Spleen (tissue), 11 donors: ENCODE data around the gene PPP6R3. TPM values are rescaled to one million over a fixed set of nuclear protein-coding genes. Genes with fewer than 3 reads are reported as not detected.

Source experiments
- DNase-seq: peaks from one replicate; pipeline ENCODE4 v3.0.0-alpha.2; 2020
- H3K27ac ChIP-seq, 8 donors: fragments of 200-600 bp; sonication (generic) in 7 of 8; 1 replicate in 4 of 8; 2 replicates in 4 of 8; pipeline versions ENCODE4 v1.5.0 to v1.8.0; 2016 to 2021; ENCODE audit warnings: inconsistent platforms in 4 of 8, mild to moderate bottlenecking in 4 of 8, moderate library complexity in 1 of 8
- H3K27me3 ChIP-seq, 7 donors: fragments of 200-600 bp; sonication (generic) in 6 of 7; replicated peaks in 1 of 7; 1 replicate in 4 of 7; 2 replicates in 3 of 7; pipeline versions ENCODE4 v1.5.0 to v1.8.0; 2016 to 2021; ENCODE audit warnings: inconsistent platforms in 3 of 7, mild to moderate bottlenecking in 1 of 7
- H3K36me3 ChIP-seq, 6 donors: fragments of 200-600 bp; sonication (generic) in 5 of 6; 1 replicate in 4 of 6; 2 replicates in 2 of 6; pipeline versions ENCODE4 v1.5.0 to v1.8.0; 2016 to 2021; ENCODE audit warnings: inconsistent platforms in 2 of 6
- H3K4me1 ChIP-seq, 6 donors: fragments of 200-600 bp; sonication (generic) in 5 of 6; 1 replicate in 3 of 6; 2 replicates in 3 of 6; pipeline versions ENCODE4 v1.5.0 to v1.8.0; 2016 to 2021; ENCODE audit warnings: inconsistent platforms in 3 of 6
- H3K4me3 ChIP-seq, 8 donors: fragments of 200-600 bp; sonication (generic) in 7 of 8; 1 replicate in 4 of 8; 2 replicates in 4 of 8; pipeline versions ENCODE4 v1.5.0 to v1.8.0; 2016 to 2021; ENCODE audit warnings: inconsistent platforms in 4 of 8, mild to moderate bottlenecking in 4 of 8, moderate library complexity in 2 of 8
- H3K9me3 ChIP-seq, 8 donors: fragments of 200-600 bp; sonication (generic) in 7 of 8; 1 replicate in 4 of 8; 2 replicates in 4 of 8; pipeline versions ENCODE4 v1.5.0 to v1.8.0; 2016 to 2021; ENCODE audit warnings: inconsistent platforms in 4 of 8
- POLR2A ChIP-seq, 3 donors: fragments of 450-650 bp; IDR thresholded peaks; one replicate each; pipeline ENCODE4 v1.5.1; 2017; ENCODE audit warnings: antibody characterized with exemption in 3 of 3, mild to moderate bottlenecking in 1 of 3
- POLR2AphosphoS5 ChIP-seq, 3 donors: sonication (generic); formaldehyde crosslinking; IDR thresholded peaks; one replicate each; pipeline ENCODE4 v1.5.1; 2017; ENCODE audit warnings: antibody characterized with exemption in 3 of 3
- WGBS, 5 donors: extraction: QIAGEN DNeasy Blood & Tissue Kit in 3 of 5; methylation state at CpG; one replicate each; pipeline versions ENCODE4 v1.1.5 to v1.1.7; 2013 to 2018; 5-methylcytosine and 5-hydroxymethylcytosine counted together
- intact Hi-C: fragments of 100-400 bp; cut with DNase I; formaldehyde crosslinking; loops from one replicate; pipeline ENCODE4 v1.15.0; 2023; ENCODE audit warnings: low total_unique reads
- polyA plus RNA-seq, 3 donors: library from polyadenylated mRNA; stranded (reverse); fragments of 200-250 nt; gene quantifications; one replicate each; pipeline ENCODE4 v1.2.1, GENCODE V29; 2013
- total RNA-seq, 7 donors: library from RNA; depleted of rRNA in 3 of 7; stranded (reverse); fragments of >200 nt in 3 of 7; fragmentation: NEBNext Ultra II Directional in 4 of 7; extraction: Animal tissue kit (Norgen Biotek cat#: 25700) in 4 of 7; gene quantifications; one replicate each; pipeline versions ENCODE4 v1.1.0 to v1.2.1, GENCODE V29; 2016 to 2021
- TF ChIP-seq, protein P1 (sequence below), 11 experiments: fragments of 200-600 bp in 7 of 11; fragments of 450-650 bp in 4 of 11; sonication (generic) in 4 of 11; IDR thresholded peaks in 8 of 11; conservative IDR thresholded peaks in 3 of 11; 1 replicate in 7 of 11; 2 replicates in 4 of 11; pipeline versions ENCODE4 v1.4.0 to v1.8.0; 2016 to 2021; ENCODE audit warnings: antibody characterized with exemption in 11 of 11, inconsistent platforms in 4 of 11, mild to moderate bottlenecking in 1 of 11
- donor health status: healthy with polysubstance abuse.
- donor health status: DM: no; HTN: no; CAD: no; lungs with moderate emphysema.
- donor health status: DM: no; HTN: no; CAD: no.
- donor health status: Bipolar disorder and iron deficiency.
- donor health status: healthy.
- donor health status: DM: no; HTN: no; CAD: no.
- donor health status: DM: yes; HTN: yes; CAD: no.

Gene PPP6R3
- total and polyA plus RNA-seq, 10 donors: 23.9 to 178 (median 122) TPM

DNA sequence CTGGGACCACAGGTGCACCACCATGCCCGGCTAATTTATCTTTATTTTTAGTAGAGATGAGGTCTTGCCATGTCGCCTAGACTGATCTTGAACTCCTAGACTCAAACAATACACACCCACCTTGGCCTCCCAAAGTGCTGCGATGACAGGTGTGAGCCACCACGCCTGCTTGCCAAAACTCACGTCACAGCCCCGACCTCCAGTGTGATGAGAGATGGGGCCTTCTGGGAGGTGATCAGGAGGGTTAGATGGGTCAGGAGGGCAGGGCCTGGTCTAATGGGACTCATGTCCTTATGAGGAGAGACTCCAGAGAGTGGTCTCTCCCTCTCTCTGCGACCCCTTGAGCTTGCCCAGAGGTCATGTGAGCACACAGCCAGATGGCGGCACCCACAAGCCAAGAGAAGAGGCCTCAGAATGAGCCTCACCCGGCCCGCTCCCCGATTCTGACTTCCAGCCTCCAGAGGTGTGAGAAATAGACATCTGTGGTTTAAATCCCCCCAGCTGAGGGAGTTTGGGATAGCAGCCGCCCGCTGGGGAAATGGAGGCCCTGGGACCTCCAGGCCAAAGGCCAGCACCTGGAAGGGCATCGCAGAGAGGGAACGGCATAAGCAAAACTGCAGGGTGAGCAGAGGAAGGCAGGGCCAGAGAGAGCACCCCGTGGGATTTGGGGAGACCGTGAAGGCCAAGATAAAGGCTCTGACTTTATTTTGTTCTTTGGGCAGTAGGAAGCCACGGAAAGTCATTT, 199.7 kb downstream of the PPP6R3 start:
- Histone ChIP-seq H3K27ac (no peak overlapping the region), H3K9me3 (peaks cover 0 to 4% (median under 1%) of the 10 kb centered on the region in 8 donors), H3K27me3 (peaks cover 0 to 49% (median 0%) of the 10 kb centered on the region in 7 donors), H3K4me3 (no peak overlapping the region), H3K36me3 (no peaks in the 10 kb centered on the region), H3K4me1 (no peaks in the 10 kb centered on the region)
- 90 to 92% (median 91%) methylated on average over 14 to 18 of the region's 18 CpGs for WGBS, 5 donors
- TF ChIP-seq, protein P1, sequence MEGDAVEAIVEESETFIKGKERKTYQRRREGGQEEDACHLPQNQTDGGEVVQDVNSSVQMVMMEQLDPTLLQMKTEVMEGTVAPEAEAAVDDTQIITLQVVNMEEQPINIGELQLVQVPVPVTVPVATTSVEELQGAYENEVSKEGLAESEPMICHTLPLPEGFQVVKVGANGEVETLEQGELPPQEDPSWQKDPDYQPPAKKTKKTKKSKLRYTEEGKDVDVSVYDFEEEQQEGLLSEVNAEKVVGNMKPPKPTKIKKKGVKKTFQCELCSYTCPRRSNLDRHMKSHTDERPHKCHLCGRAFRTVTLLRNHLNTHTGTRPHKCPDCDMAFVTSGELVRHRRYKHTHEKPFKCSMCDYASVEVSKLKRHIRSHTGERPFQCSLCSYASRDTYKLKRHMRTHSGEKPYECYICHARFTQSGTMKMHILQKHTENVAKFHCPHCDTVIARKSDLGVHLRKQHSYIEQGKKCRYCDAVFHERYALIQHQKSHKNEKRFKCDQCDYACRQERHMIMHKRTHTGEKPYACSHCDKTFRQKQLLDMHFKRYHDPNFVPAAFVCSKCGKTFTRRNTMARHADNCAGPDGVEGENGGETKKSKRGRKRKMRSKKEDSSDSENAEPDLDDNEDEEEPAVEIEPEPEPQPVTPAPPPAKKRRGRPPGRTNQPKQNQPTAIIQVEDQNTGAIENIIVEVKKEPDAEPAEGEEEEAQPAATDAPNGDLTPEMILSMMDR (IDR thresholded peaks at IDR 0.05 in 8 of 11, conservative IDR thresholded peaks at IDR 0.05 in 3 of 11): no peak
- TF ChIP-seq POLR2AphosphoS5 (IDR thresholded peaks at IDR 0.05): no peak
- no peak for TF ChIP-seq POLR2A (IDR thresholded peaks at IDR 0.05)
- no peak for DNase-seq
- intact Hi-C loops: no loop called here

DNA sequence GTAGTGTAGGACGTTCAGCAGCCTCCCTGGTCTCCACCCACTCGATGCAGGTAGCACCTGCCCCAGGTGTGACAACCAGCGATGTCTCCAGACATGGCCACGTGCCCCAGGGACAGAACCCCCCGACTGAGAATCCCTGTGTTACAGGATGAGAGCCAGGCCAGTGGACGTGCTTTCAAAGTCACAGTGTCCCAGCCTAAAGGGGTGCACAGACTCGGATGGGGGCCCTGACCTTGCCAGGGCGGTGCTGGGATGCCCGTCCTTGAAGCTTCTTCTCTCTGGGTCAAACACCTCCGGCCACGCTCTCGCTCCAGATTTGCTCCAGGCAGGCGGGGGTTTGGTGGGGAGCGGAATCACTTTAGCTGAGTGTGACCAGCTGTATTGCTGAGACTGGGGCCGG, 200.5 kb downstream of the PPP6R3 start:
- TF ChIP-seq POLR2A (IDR thresholded peaks at IDR 0.05) (no peak), POLR2AphosphoS5 (IDR thresholded peaks at IDR 0.05) (no peak)
- TF ChIP-seq, protein P1 (IDR thresholded peaks at IDR 0.05 in 8 of 11, conservative IDR thresholded peaks at IDR 0.05 in 3 of 11): no peak
- Histone ChIP-seq H3K27ac (no peak overlapping the region), H3K4me3 (no peak overlapping the region), H3K9me3 (no peaks in the 10 kb centered on the region), H3K4me1 (no peaks in the 10 kb centered on the region), H3K36me3 (no peaks in the 10 kb centered on the region), H3K27me3 (peaks cover 0 to 57% (median 0%) of the 10 kb centered on the region in 7 donors)
- peak; percentile 25 for DNase-seq
- WGBS, 5 donors: 71 to 85% (median 76%) methylated on average over 12 to 15 of the region's 15 CpGs
- intact Hi-C loops: no loop called here

DNA sequence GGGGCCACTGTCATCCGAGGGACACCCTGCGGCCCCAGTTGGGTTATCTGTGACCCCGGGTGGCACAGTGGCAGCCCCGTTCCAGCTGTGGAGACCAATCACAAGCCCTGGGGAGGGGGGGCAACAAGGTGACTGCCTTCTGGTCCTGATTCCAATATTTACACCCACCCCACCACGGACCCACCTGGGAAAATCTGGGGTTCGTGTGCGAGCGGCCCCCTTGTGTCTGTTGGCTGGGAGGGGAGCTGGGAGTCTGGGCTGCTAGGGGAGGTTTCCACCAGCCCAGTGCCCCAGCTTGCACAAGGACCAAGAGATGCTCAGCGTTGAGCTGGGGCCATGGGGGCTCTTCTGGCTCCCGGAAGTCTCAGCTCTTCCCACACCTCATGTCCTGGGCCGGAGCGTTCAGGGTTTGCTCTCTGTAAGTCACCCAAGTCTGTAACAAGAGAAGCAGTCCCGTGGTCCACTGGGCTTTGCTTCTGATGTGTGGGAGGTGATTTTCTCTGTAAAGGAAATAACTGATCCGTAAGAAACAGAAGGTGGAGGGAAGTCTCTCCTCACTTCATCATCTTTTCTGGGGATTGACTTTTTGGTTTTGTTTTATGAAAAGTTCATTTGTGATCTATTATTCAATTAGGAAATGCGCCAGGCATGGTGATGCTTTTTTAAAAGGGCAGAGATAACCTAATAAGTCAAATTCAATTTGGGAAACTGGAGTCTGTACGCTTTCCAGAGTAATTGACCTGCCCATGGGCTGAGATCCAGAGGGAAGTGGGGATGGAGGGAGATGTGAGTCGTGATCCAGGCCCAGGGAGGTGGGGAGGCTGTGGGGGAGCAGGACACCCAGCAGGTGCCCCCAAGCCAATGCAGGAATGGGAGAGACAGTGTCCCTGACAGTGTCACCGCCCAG, 201.4 kb downstream of the PPP6R3 start:
- DNase-seq: peak; percentile 43
- Histone ChIP-seq H3K4me1 (no peaks in the 10 kb centered on the region), H3K27me3 (peaks cover 0 to 56% (median 0%) of the 10 kb centered on the region in 7 donors), H3K27ac (no peak overlapping the region), H3K9me3 (no peaks in the 10 kb centered on the region), H3K36me3 (no peaks in the 10 kb centered on the region), H3K4me3 (no peak overlapping the region)
- 70 to 84% (median 80%) methylated on average over 14 to 18 of the region's 18 CpGs for WGBS, 5 donors
- TF ChIP-seq, protein P1 (IDR thresholded peaks at IDR 0.05 in 8 of 11, conservative IDR thresholded peaks at IDR 0.05 in 3 of 11): no peak
- TF ChIP-seq POLR2AphosphoS5 (IDR thresholded peaks at IDR 0.05) (no peak), POLR2A (IDR thresholded peaks at IDR 0.05) (no peak)
- intact Hi-C loops: no loop called here
